Activated CD8-positive, alpha-beta T cell treated with anti-CD3 and anti-CD28 coated beads for 36 hours (primary cell): ENCODE measurements around the gene SPR. TPM values are rescaled to one million over a fixed set of nuclear protein-coding genes. Genes with fewer than 3 reads are reported as not detected.

Experiments used
- ATAC-seq: fragments of 200-7000 bp; cut with Tn5 transposase; one replicate; pipeline ENCODE4 v1.10.0; 2021; ENCODE audit warnings: mild to moderate bottlenecking, moderate library complexity
- CTCF ChIA-PET: fragments of 350-600 bp; sonication (Branson Sonifier 250); formaldehyde crosslinking; loops from one replicate; lab custom pipeline; 2021; ENCODE audit warnings: antibody characterized with exemption; lab: Charles Lee
- POLR2A ChIA-PET: fragments of 350-600 bp; sonication (Branson Sonifier 250); formaldehyde crosslinking; loops from one replicate; lab custom pipeline; 2021; ENCODE audit warnings: antibody characterized with exemption; lab: Charles Lee
- DNase-seq: peaks from one replicate; pipeline ENCODE4 v3.0.0-alpha.2; 2020
- H3K27ac Mint-ChIP-seq: one replicate; pipeline ENCODE4 v1.8.0; 2021; ENCODE audit warnings: mild to moderate bottlenecking, mixed read lengths
- H3K27me3 Mint-ChIP-seq: one replicate; pipeline ENCODE4 v1.8.0; 2021; ENCODE audit warnings: mixed read lengths
- H3K36me3 Mint-ChIP-seq: one replicate; pipeline ENCODE4 v1.8.0; 2021; ENCODE audit warnings: low read depth, mixed read lengths
- H3K4me1 Mint-ChIP-seq: one replicate; pipeline ENCODE4 v1.8.0; 2021; ENCODE audit warnings: low read depth, mixed read lengths
- H3K4me3 Mint-ChIP-seq: one replicate; pipeline ENCODE4 v1.8.0; 2021; ENCODE audit warnings: mild to moderate bottlenecking, moderate library complexity, mixed read lengths
- H3K9me3 Mint-ChIP-seq: one replicate; pipeline ENCODE4 v1.8.0; 2021; ENCODE audit warnings: mixed read lengths
- CTCF ChIP-seq: fragments of 200-600 bp; IDR thresholded peaks from one replicate; pipeline ENCODE4 v1.8.0; 2022; ENCODE audit warnings: antibody characterized with exemption, mild to moderate bottlenecking
- intact Hi-C: fragments of 100-400 bp; cut with micrococcal nuclease; formaldehyde crosslinking; loops from one replicate; pipeline ENCODE4 v1.10.0; 2022
- total RNA-seq, 2 experiments: library from RNA; stranded (reverse); gene quantifications; one replicate each; pipeline ENCODE4 v1.2.3, GENCODE V29; 2021

SPR gene
- total RNA-seq, 2 experiments from 2014 or later = 7.8 to 9.4 TPM

DNA sequence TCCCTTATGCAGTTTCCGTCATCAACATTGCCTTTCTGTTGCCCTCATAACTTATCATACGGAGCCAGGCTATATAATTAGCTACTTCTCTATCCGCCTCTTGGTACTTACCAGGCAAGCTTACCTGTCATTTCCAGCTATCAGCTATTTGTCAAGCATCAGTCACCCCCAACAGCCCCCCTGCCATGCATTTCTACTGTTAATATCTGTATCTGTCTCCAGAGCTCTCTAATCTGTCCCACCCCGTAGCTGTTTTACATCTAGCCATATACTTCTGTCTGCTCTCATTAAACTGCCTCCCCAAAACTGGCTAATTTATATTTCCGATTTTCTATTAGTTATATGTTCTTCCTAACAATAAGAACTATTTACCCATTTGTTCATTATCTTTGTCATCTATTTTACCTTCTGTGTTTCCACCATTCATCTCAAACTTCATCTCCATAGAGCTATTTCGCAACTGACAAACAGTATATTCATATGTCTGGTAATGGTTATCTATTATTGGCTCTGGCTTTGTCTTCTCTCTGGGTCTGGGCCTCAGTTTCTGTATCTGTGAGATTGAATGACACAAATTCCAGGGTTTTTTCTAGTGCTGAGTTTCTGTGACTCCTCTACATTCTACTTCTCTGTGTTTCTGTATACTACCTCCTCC lies 39.7 kb downstream of the SPR start:
- peaks cover 32% of the 10 kb centered on the region for H3K27me3 Mint-ChIP-seq
- POLR2A ChIA-PET = interaction anchor here (1.0 to 1.1 kb wide), 2 partner anchors 9 to 25 kb away, joined by 3 to 4 read pairs; partner anchors contain the start of gene EMX1

GRCh38 chr2:72927619-72928550 lies 40.7 kb downstream of the SPR start:
- intact Hi-C loops = no loop called here
- Mint-ChIP-seq H3K27ac (no peak overlapping the region), H3K9me3 (no peaks in the 10 kb centered on the region), H3K4me3 (no peak overlapping the region), H3K4me1 (peaks cover 5% of the 10 kb centered on the region), H3K36me3 (no peaks in the 10 kb centered on the region), H3K27me3 (peaks cover 22% of the 10 kb centered on the region)
- TF ChIP-seq CTCF = no peak
- ChIA-PET CTCF (interaction anchor here (1.2 to 3.9 kb wide), 7 partner anchors 10 to 284 kb away, joined by 3 to 29 read pairs (median 8); partner anchors contain the start of genes EMX1 and SPR), POLR2A (interaction anchor here (0.8 to 1.1 kb wide), 2 partner anchors 24 to 35 kb away, joined by 3 read pairs; no protein-coding TSS in a partner anchor)
- no peak for ATAC-seq
- DNase-seq = no peak

More for the DNA sequence above, 39.7 kb downstream of the SPR start:
- intact Hi-C loops = no loop called here
- no peak overlapping the region for H3K27ac Mint-ChIP-seq
- no peak overlapping the region for H3K4me3 Mint-ChIP-seq
- no peaks in the 10 kb centered on the region for H3K36me3 Mint-ChIP-seq
- no peak for ATAC-seq
- no peak for TF ChIP-seq CTCF
- no peaks in the 10 kb centered on the region for H3K9me3 Mint-ChIP-seq
- peaks cover 5% of the 10 kb centered on the region for H3K4me1 Mint-ChIP-seq
- CTCF ChIA-PET = interaction anchor here (0.6 to 3.9 kb wide), 11 partner anchors 8 to 285 kb away, joined by 3 to 29 read pairs (median 4); partner anchors contain the start of genes EMX1 and SPR
- DNase-seq = no peak

GRCh38 chr2:72929010-72929409 lies 41.8 kb downstream of the SPR start:
- Mint-ChIP-seq H3K36me3 (no peaks in the 10 kb centered on the region), H3K4me3 (no peak overlapping the region), H3K9me3 (no peaks in the 10 kb centered on the region), H3K4me1 (no peaks in the 10 kb centered on the region), H3K27me3 (peaks cover 11% of the 10 kb centered on the region), H3K27ac (no peak overlapping the region)
- ATAC-seq (no peak), DNase-seq (no peak)
- intact Hi-C loops = no loop called here
- no peak for TF ChIP-seq CTCF
- POLR2A ChIA-PET = interaction anchor here (0.8 kb wide), 1 partner anchor 34 kb away, joined by 3 read pairs; no protein-coding TSS in a partner anchor
- CTCF ChIA-PET = interaction anchor here (3.5 to 3.9 kb wide), 2 partner anchors 12 to 36 kb away, joined by 22 to 29 read pairs; partner anchors contain the start of gene EMX1

DNA sequence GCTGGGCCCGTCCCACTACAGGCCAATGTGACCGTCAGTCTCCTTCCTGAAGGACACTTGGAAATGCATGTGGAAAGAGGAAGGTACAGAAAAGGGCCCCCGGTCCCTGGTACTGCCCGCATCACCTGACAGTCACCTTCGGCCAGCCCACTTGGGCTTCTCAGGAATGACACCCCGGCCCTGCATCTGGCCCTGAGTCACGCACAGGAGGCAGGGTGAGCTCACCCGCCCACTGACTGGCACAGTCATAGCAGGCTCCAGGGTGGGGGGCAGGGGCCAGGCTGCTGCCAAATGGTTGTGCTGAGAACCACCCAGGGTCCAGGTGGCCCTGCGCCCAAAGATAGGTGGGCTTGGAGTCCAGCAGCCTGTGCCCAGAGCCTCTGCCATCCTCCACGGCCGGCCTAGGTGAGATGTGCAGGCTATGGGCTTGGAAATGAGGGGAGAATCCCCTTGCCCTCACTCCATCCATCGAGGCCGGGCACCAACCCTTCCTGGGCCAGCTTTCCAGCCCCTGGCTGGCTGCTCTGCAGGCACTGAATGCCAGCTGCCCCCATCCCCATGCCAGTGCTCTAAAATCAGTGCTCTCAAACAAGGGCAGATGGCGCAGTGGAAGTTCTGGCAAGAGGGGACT lies 44.2 kb downstream of the SPR start:
- Mint-ChIP-seq H3K36me3 (no peaks in the 10 kb centered on the region), H3K27ac (no peak overlapping the region), H3K9me3 (no peaks in the 10 kb centered on the region), H3K27me3 (peaks cover 5% of the 10 kb centered on the region), H3K4me3 (no peak overlapping the region), H3K4me1 (no peaks in the 10 kb centered on the region)
- intact Hi-C loops = no loop called here
- ChIA-PET POLR2A (interaction anchor here (1.1 kb wide), 1 partner anchor 15 kb away, joined by 3 read pairs; no protein-coding TSS in a partner anchor), CTCF (interaction anchor here (1.1 kb wide), 1 partner anchor 43 kb away, joined by 3 read pairs; no protein-coding TSS in a partner anchor)
- DNase-seq = peak; percentile 63
- peak; percentile 76 for ATAC-seq
- TF ChIP-seq CTCF = no peak
